ENCODE measurements around the gene DDX18. TPM values are rescaled to one million over a fixed set of nuclear protein-coding genes. Genes with fewer than 3 reads are reported as not detected.

Gene DDX18
- total and polyA plus RNA-seq, 4 donors: 16.3 to 34.4 (median 23.3) TPM

DNA sequence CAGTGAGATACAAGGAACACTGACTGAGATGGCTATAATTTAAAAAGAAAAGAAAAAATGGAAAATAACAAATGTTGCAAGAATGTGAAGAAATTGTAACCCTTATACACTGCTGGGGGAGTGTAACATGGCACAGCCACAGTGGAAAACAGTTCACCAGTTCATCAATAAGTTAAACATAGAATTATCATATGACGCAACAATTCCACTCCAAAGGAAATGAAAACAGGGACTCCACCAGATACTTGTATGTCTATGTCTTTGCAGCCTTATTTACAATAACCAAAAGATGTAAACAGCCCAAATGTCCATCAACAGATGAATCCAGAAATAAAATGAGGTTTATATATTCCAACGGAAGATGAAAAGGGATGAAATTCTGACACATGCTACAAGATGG lies 30.8 kb downstream of the DDX18 start:
- WGBS: 88% methylated on average over 2 of the region's 2 CpGs
- H3K27me3 ChIP-seq (ENCODE audit: control insufficient read depth in 4 of 4, insufficient read depth in 4 of 4, low read length in 3 of 4): peaks cover 0 to 10% (median 3%) of the 10 kb centered on the region in 4 donors
- no peak for DNase-seq (ENCODE audit: low spot score)

More for the DNA sequence above, 30.8 kb downstream of the DDX18 start:
- no peaks in the 10 kb centered on the region for H3K9me3 ChIP-seq (ENCODE audit: control insufficient read depth in 4 of 4, low read length in 3 of 4)
- H3K9ac ChIP-seq (ENCODE audit: low read depth in 1 of 2, low read length in 2 of 2): no peak overlapping the region
- H3K4me1 ChIP-seq (ENCODE audit: control insufficient read depth in 4 of 4, insufficient read depth in 4 of 4, low read length in 3 of 4): no peaks in the 10 kb centered on the region
- no peak overlapping the region for H3K4me3 ChIP-seq (ENCODE audit: low read depth in 1 of 3, low read length in 3 of 3)
- no peaks in the 10 kb centered on the region for H3K36me3 ChIP-seq (ENCODE audit: control insufficient read depth in 4 of 4, insufficient read depth in 3 of 4, low read depth in 1 of 4, low read length in 3 of 4)
- TF ChIP-seq, protein P1, sequence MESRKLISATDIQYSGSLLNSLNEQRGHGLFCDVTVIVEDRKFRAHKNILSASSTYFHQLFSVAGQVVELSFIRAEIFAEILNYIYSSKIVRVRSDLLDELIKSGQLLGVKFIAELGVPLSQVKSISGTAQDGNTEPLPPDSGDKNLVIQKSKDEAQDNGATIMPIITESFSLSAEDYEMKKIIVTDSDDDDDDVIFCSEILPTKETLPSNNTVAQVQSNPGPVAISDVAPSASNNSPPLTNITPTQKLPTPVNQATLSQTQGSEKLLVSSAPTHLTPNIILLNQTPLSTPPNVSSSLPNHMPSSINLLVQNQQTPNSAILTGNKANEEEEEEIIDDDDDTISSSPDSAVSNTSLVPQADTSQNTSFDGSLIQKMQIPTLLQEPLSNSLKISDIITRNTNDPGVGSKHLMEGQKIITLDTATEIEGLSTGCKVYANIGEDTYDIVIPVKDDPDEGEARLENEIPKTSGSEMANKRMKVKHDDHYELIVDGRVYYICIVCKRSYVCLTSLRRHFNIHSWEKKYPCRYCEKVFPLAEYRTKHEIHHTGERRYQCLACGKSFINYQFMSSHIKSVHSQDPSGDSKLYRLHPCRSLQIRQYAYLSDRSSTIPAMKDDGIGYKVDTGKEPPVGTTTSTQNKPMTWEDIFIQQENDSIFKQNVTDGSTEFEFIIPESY (IDR thresholded peaks at IDR 0.05): no peak
- TF ChIP-seq, protein P2, sequence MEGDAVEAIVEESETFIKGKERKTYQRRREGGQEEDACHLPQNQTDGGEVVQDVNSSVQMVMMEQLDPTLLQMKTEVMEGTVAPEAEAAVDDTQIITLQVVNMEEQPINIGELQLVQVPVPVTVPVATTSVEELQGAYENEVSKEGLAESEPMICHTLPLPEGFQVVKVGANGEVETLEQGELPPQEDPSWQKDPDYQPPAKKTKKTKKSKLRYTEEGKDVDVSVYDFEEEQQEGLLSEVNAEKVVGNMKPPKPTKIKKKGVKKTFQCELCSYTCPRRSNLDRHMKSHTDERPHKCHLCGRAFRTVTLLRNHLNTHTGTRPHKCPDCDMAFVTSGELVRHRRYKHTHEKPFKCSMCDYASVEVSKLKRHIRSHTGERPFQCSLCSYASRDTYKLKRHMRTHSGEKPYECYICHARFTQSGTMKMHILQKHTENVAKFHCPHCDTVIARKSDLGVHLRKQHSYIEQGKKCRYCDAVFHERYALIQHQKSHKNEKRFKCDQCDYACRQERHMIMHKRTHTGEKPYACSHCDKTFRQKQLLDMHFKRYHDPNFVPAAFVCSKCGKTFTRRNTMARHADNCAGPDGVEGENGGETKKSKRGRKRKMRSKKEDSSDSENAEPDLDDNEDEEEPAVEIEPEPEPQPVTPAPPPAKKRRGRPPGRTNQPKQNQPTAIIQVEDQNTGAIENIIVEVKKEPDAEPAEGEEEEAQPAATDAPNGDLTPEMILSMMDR (IDR thresholded peaks at IDR 0.05; ENCODE audit: low read depth, low read length, missing input control): no peak
- TF ChIP-seq HNF4G (IDR thresholded peaks at IDR 0.05): no peak
- no peak for TF ChIP-seq FOXA1 (IDR thresholded peaks at IDR 0.05)
- no peak for TF ChIP-seq NR2F2 (IDR thresholded peaks at IDR 0.05)
- no peak for TF ChIP-seq YY1 (IDR thresholded peaks at IDR 0.05)
- no peak for TF ChIP-seq SP1 (IDR thresholded peaks at IDR 0.05)
- no peak for TF ChIP-seq EGR1 (IDR thresholded peaks at IDR 0.05; ENCODE audit: low read depth in 2 of 2)
- TF ChIP-seq TAF1 (conservative IDR thresholded peaks at IDR 0.05): no peak
- TF ChIP-seq, protein P3, sequence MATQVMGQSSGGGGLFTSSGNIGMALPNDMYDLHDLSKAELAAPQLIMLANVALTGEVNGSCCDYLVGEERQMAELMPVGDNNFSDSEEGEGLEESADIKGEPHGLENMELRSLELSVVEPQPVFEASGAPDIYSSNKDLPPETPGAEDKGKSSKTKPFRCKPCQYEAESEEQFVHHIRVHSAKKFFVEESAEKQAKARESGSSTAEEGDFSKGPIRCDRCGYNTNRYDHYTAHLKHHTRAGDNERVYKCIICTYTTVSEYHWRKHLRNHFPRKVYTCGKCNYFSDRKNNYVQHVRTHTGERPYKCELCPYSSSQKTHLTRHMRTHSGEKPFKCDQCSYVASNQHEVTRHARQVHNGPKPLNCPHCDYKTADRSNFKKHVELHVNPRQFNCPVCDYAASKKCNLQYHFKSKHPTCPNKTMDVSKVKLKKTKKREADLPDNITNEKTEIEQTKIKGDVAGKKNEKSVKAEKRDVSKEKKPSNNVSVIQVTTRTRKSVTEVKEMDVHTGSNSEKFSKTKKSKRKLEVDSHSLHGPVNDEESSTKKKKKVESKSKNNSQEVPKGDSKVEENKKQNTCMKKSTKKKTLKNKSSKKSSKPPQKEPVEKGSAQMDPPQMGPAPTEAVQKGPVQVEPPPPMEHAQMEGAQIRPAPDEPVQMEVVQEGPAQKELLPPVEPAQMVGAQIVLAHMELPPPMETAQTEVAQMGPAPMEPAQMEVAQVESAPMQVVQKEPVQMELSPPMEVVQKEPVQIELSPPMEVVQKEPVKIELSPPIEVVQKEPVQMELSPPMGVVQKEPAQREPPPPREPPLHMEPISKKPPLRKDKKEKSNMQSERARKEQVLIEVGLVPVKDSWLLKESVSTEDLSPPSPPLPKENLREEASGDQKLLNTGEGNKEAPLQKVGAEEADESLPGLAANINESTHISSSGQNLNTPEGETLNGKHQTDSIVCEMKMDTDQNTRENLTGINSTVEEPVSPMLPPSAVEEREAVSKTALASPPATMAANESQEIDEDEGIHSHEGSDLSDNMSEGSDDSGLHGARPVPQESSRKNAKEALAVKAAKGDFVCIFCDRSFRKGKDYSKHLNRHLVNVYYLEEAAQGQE (IDR thresholded peaks at IDR 0.05): no peak
- TF ChIP-seq FOXA2 (IDR thresholded peaks at IDR 0.05): no peak
- TF ChIP-seq, protein P4, sequence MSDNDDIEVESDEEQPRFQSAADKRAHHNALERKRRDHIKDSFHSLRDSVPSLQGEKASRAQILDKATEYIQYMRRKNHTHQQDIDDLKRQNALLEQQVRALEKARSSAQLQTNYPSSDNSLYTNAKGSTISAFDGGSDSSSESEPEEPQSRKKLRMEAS (IDR thresholded peaks at IDR 0.05): no peak
- TF ChIP-seq RAD21 (IDR thresholded peaks at IDR 0.05): no peak
- TF ChIP-seq HNF4A (conservative IDR thresholded peaks at IDR 0.05): no peak
- TF ChIP-seq GABPA (IDR thresholded peaks at IDR 0.05 in 1 of 2, conservative IDR thresholded peaks at IDR 0.05 in 1 of 2): no peak
- no peak for TF ChIP-seq JUND (IDR thresholded peaks at IDR 0.05)
- no peak for TF ChIP-seq RXRA (IDR thresholded peaks at IDR 0.05)
- TF ChIP-seq, protein P5, sequence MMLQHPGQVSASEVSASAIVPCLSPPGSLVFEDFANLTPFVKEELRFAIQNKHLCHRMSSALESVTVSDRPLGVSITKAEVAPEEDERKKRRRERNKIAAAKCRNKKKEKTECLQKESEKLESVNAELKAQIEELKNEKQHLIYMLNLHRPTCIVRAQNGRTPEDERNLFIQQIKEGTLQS (IDR thresholded peaks at IDR 0.05): no peak
- no peak overlapping the region for H3K27ac ChIP-seq (ENCODE audit: low read depth in 1 of 2, low read length in 2 of 2)
